ENCODE results near the gene KIRREL1. TPM values are rescaled to one million over a fixed set of nuclear protein-coding genes. Genes with fewer than 3 reads are reported as not detected.
A peak's percentile ranks its signal among the peaks of the same experiment; 100 is the strongest.

Gene KIRREL1
- total RNA-seq, 1 experiment from 2014 or later = 101 TPM

DNA sequence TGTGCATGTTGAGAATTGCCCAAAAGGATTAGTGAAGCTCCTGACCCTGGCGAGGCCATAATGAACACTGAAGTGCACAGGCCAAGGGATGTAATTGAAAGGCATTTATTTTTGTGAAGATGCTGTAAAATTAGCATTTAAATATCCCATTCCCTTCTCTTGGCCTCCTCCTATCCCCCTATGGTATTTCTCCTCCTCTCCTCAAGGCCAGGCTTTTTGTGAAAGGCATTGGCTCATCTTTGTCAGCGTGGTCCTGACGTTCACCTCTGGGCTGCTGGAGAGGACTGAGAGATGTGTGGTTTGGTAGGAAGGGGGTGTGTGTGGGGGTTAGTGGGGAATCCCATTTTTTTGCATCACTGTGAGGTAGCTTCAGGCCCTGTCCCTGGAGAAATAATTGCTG, 105.7 kb downstream of the KIRREL1 start:
- no peak for DNase-seq (ENCODE audit: unreplicated experiment)
- no TSS peak for BruUV-seq (replicated peaks)
- TF ChIP-seq, protein P1, sequence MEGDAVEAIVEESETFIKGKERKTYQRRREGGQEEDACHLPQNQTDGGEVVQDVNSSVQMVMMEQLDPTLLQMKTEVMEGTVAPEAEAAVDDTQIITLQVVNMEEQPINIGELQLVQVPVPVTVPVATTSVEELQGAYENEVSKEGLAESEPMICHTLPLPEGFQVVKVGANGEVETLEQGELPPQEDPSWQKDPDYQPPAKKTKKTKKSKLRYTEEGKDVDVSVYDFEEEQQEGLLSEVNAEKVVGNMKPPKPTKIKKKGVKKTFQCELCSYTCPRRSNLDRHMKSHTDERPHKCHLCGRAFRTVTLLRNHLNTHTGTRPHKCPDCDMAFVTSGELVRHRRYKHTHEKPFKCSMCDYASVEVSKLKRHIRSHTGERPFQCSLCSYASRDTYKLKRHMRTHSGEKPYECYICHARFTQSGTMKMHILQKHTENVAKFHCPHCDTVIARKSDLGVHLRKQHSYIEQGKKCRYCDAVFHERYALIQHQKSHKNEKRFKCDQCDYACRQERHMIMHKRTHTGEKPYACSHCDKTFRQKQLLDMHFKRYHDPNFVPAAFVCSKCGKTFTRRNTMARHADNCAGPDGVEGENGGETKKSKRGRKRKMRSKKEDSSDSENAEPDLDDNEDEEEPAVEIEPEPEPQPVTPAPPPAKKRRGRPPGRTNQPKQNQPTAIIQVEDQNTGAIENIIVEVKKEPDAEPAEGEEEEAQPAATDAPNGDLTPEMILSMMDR (IDR thresholded peaks at IDR 0.05; ENCODE audit: unreplicated experiment) = no peak
- H3K36me3 Mint-ChIP-seq (ENCODE audit: insufficient read depth, unreplicated experiment) = peaks cover 23% of the 10 kb centered on the region
- CTCF ChIA-PET = interaction anchor here (0.6 to 28.3 kb wide), 8 partner anchors 13 to 1439 kb away, joined by 3 to 628 read pairs (median 26); partner anchors contain the start of gene KIRREL1
- no peak overlapping the region for H3K4me3 Mint-ChIP-seq (ENCODE audit: unreplicated experiment)
- POLR2A ChIA-PET = no interaction called here
- no peaks in the 10 kb centered on the region for H3K27me3 Mint-ChIP-seq (ENCODE audit: insufficient read depth, unreplicated experiment)
- H3K27ac Mint-ChIP-seq (ENCODE audit: low read depth, unreplicated experiment) = no peak overlapping the region
- no peaks in the 10 kb centered on the region for H3K9me3 Mint-ChIP-seq (ENCODE audit: unreplicated experiment)
- intact Hi-C loops (cut with micrococcal nuclease) = no loop called here
- peaks cover 23% of the 10 kb centered on the region for H3K4me1 Mint-ChIP-seq (ENCODE audit: insufficient read depth, unreplicated experiment)

DNA sequence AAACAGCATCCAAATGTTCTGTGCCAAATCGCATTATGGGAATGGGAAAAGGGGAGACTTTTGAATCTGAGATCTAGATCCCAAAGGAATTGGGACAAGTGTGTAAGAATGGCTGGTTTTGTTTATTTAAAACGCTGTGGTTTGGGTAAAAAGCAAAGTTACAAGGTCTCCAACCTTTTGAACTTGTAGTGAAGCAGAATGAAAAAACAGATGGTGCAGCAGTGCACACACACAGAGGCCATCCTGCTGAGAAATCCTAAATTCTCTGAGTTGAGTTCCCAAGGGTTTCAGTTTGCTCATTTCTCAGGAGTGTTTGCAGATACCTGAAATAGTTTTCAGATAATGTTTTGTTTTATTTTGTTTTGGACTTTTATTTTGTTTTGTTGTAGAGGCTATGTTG, 107.1 kb downstream of the KIRREL1 start:
- H3K4me3 Mint-ChIP-seq (ENCODE audit: unreplicated experiment) = no peak overlapping the region
- DNase-seq (ENCODE audit: unreplicated experiment) = no peak
- intact Hi-C loops (cut with micrococcal nuclease) = no loop called here
- peaks cover 14% of the 10 kb centered on the region for H3K36me3 Mint-ChIP-seq (ENCODE audit: insufficient read depth, unreplicated experiment)
- H3K9me3 Mint-ChIP-seq (ENCODE audit: unreplicated experiment) = no peaks in the 10 kb centered on the region
- H3K4me1 Mint-ChIP-seq (ENCODE audit: insufficient read depth, unreplicated experiment) = peaks cover 23% of the 10 kb centered on the region
- no TSS peak for BruUV-seq (replicated peaks)
- no peaks in the 10 kb centered on the region for H3K27me3 Mint-ChIP-seq (ENCODE audit: insufficient read depth, unreplicated experiment)
- ChIA-PET CTCF (interaction anchor here (1.7 to 28.3 kb wide), 5 partner anchors 14 to 137 kb away, joined by 11 to 628 read pairs (median 56); partner anchors contain the start of gene KIRREL1), POLR2A (interaction anchor here (0.7 kb wide), 1 partner anchor 96 kb away, joined by 3 read pairs; no protein-coding TSS in a partner anchor)
- TF ChIP-seq, protein P1 (IDR thresholded peaks at IDR 0.05; ENCODE audit: unreplicated experiment) = no peak
- H3K27ac Mint-ChIP-seq (ENCODE audit: low read depth, unreplicated experiment) = no peak overlapping the region

DNA sequence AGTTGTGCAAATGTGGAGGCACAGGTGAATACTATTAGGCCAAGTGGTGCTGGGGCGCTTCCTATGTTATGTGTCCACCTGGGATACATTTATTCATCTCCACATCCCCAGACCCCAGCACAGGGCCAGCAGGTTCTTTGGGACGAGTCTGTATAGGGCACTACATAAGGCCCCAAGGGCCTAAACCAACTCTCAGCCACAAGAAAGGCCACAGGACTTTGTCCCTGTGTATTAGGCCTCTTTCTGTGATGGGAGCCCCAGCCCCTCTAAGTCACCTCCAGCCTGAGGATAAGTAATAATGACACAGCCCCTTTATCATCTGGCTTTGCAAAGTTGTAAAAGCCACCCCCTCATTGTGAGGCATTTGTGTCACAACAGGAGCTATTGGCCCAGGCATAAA, 108.0 kb downstream of the KIRREL1 start:
- TF ChIP-seq, protein P1 (IDR thresholded peaks at IDR 0.05; ENCODE audit: unreplicated experiment) = no peak
- H3K27me3 Mint-ChIP-seq (ENCODE audit: insufficient read depth, unreplicated experiment) = no peaks in the 10 kb centered on the region
- POLR2A ChIA-PET = interaction anchor here (0.6 to 1.2 kb wide), 4 partner anchors 29 to 916 kb away, joined by 3 to 5 read pairs (median 4); no protein-coding TSS in a partner anchor
- H3K9me3 Mint-ChIP-seq (ENCODE audit: unreplicated experiment) = no peaks in the 10 kb centered on the region
- H3K4me1 Mint-ChIP-seq (ENCODE audit: insufficient read depth, unreplicated experiment) = peaks cover 23% of the 10 kb centered on the region
- DNase-seq (ENCODE audit: unreplicated experiment) = no peak
- no TSS peak for BruUV-seq (replicated peaks)
- no peak overlapping the region for H3K27ac Mint-ChIP-seq (ENCODE audit: low read depth, unreplicated experiment)
- H3K36me3 Mint-ChIP-seq (ENCODE audit: insufficient read depth, unreplicated experiment) = peaks cover 8% of the 10 kb centered on the region
- intact Hi-C loops (cut with micrococcal nuclease) = no loop called here
- no peak overlapping the region for H3K4me3 Mint-ChIP-seq (ENCODE audit: unreplicated experiment)
- CTCF ChIA-PET = interaction anchor here (0.6 to 28.3 kb wide), 5 partner anchors 15 to 152 kb away, joined by 3 to 628 read pairs (median 11); partner anchors contain the start of gene KIRREL1

DNA sequence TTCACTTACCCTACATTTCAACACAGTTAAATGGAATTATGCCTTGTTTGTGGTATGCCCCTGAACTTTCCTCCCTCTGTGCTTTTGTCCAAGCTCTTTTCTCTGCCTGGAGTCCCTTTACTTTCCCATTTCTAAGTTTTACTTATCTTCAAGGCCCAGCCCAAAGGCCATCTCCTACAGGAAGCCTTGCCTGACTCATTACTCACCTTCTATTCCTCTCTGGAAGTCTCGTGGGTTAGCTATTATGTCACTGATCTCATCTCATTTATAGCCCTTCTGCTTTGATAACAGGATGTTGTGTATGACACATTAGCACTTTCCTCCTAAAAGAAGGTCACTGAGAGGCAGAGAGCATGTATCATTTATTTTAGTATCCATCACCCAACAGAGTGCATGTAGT, 108.5 kb downstream of the KIRREL1 start:
- DNase-seq (ENCODE audit: unreplicated experiment) = peak; percentile 42
- H3K4me1 Mint-ChIP-seq (ENCODE audit: insufficient read depth, unreplicated experiment) = peaks cover 23% of the 10 kb centered on the region
- intact Hi-C loops (cut with micrococcal nuclease) = no loop called here
- TF ChIP-seq, protein P1 (IDR thresholded peaks at IDR 0.05; ENCODE audit: unreplicated experiment) = no peak
- no peaks in the 10 kb centered on the region for H3K27me3 Mint-ChIP-seq (ENCODE audit: insufficient read depth, unreplicated experiment)
- POLR2A ChIA-PET = interaction anchor here (0.6 to 1.2 kb wide), 3 partner anchors 29 to 916 kb away, joined by 3 to 5 read pairs (median 4); no protein-coding TSS in a partner anchor
- CTCF ChIA-PET = interaction anchor here (0.6 to 28.3 kb wide), 6 partner anchors 15 to 153 kb away, joined by 3 to 628 read pairs (median 8); partner anchors contain the start of gene KIRREL1
- no peak overlapping the region for H3K27ac Mint-ChIP-seq (ENCODE audit: low read depth, unreplicated experiment)
- H3K36me3 Mint-ChIP-seq (ENCODE audit: insufficient read depth, unreplicated experiment) = peaks cover 4% of the 10 kb centered on the region
- H3K4me3 Mint-ChIP-seq (ENCODE audit: unreplicated experiment) = no peak overlapping the region
- no peaks in the 10 kb centered on the region for H3K9me3 Mint-ChIP-seq (ENCODE audit: unreplicated experiment)
- BruUV-seq (replicated peaks) = no TSS peak
